Loucy (cell line): ENCODE measurements around the gene G6PD.

Experiments
- H2AFZ ChIP-seq: fragments of 200-600 bp; sonication (generic); 2 replicates; pipeline ENCODE4 v1.6.0; 2016; ENCODE audit warnings: antibody characterized with exemption, mild to moderate bottlenecking, low read length, moderate library complexity
- H3F3A ChIP-seq: fragments of 200-600 bp; 2 replicates; pipeline ENCODE4 v1.6.0; 2016; ENCODE audit warnings: antibody characterized with exemption, low read depth, mild to moderate bottlenecking
- H3K27me3 ChIP-seq: fragments of 200-600 bp; sonication (generic); 2 replicates; pipeline ENCODE4 v1.6.1; 2014; ENCODE audit warnings: low read length, mild to moderate bottlenecking; ENCODE audit not compliant: insufficient read depth, poor library complexity, severe bottlenecking
- H3K36me3 ChIP-seq: fragments of 200-600 bp; sonication (generic); 2 replicates; pipeline ENCODE4 v1.6.1; 2016; ENCODE audit warnings: low read length; ENCODE audit not compliant: insufficient read depth
- H3K4me1 ChIP-seq: fragments of 200-600 bp; sonication (generic); 2 replicates; pipeline ENCODE4 v1.5.1; 2014; ENCODE audit warnings: low read length, mild to moderate bottlenecking; ENCODE audit not compliant: insufficient read depth, poor library complexity, severe bottlenecking
- H3K4me2 ChIP-seq: fragments of 200-600 bp; sonication (generic); 2 replicates; pipeline ENCODE4 v1.6.0; 2014; ENCODE audit warnings: antibody characterized with exemption, low read length, low read depth, mild to moderate bottlenecking; ENCODE audit not compliant: poor library complexity, severe bottlenecking
- H3K4me3 ChIP-seq: fragments of 200-600 bp; sonication (generic); 2 replicates; pipeline ENCODE4 v1.5.1; 2014; ENCODE audit warnings: low read length, mild to moderate bottlenecking, mixed read lengths; ENCODE audit not compliant: poor library complexity, severe bottlenecking
- H3K79me2 ChIP-seq: fragments of 200-600 bp; sonication (generic); 2 replicates; pipeline ENCODE4 v1.6.1; 2014; ENCODE audit warnings: low read length; ENCODE audit not compliant: insufficient read depth
- H3K9ac ChIP-seq: fragments of 200-600 bp; sonication (generic); 2 replicates; pipeline ENCODE4 v1.6.0; 2014; ENCODE audit warnings: mild to moderate bottlenecking, low read depth, low read length, moderate library complexity; ENCODE audit not compliant: poor library complexity, severe bottlenecking
- H3K9me2 ChIP-seq: fragments of 200-600 bp; sonication (generic); replicated peaks from 2 replicates; pipeline ENCODE4 v1.6.1; 2016; ENCODE audit warnings: low read depth, low read length, mixed read lengths
- H3K9me3 ChIP-seq: fragments of 200-600 bp; sonication (generic); 2 replicates; pipeline ENCODE4 v1.6.1; 2014; ENCODE audit warnings: mild to moderate bottlenecking, antibody characterized with exemption, low read length, low read depth; ENCODE audit not compliant: insufficient read depth
- H4K20me1 ChIP-seq: fragments of 200-600 bp; sonication (generic); 2 replicates; pipeline ENCODE4 v1.6.0; 2014; ENCODE audit warnings: antibody characterized with exemption, low read length, mild to moderate bottlenecking; ENCODE audit not compliant: insufficient read depth, poor library complexity, severe bottlenecking
- EZH2phosphoT487 ChIP-seq: fragments of 200-600 bp; IDR thresholded peaks from 2 replicates; pipeline ENCODE4 v1.6.1; 2018; ENCODE audit warnings: antibody characterized with exemption, mild to moderate bottlenecking, moderate library complexity, borderline replicate concordance
- TF ChIP-seq, protein P1 (sequence below): fragments of 200-600 bp; sonication (generic); conservative IDR thresholded peaks from 2 replicates; pipeline ENCODE4 v1.5.1; 2014; ENCODE audit warnings: mild to moderate bottlenecking, antibody characterized with exemption, low read length

G6PD gene

DNA sequence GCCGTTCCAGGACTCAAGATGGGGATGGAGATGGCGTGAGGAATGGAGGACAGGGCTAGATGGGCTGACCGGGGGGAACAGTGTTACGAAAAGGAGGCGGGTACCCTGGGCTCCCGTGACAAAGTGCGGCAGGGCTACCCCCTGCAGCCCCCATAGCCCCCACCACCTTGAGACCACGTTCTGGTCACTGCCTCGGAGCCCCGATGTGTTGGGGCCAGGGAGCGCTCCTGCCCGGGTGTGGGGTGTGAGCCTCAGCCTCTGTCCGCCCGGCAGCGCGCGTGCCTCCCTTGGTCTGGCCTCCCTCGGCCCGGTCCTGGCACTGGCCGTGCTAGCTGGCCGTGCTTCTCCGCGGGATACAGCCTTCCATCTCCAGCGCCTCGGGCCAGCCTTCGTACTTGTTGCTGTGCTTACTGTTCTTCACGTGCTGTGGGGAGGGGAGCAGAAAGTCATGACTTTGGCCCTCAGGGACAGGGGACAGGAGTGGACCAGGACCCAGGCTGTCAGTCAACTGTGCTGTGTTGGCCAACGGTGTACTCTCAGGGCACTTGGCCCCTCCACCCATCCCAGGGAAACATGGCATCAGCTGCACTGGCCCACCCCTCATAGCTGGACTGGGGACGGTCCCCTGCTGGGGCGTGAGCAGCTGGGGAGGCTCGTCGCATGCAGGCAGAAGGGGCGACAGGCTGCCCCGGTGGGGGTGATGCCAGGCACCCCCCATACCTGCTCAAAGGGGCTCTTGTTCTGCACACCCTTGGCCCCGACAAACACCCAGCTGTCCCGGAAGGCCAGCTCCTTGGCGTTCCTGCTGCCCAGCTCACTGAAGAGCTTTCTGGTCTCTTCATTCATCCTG lies 39.9 kb downstream of the G6PD start:
- Histone ChIP-seq H3K79me2 (no peaks in the 10 kb centered on the region), H3K4me1 (peaks cover 9% of the 10 kb centered on the region), H4K20me1 (no peaks in the 10 kb centered on the region), H3K36me3 (no peaks in the 10 kb centered on the region), H3K4me2 (no peak overlapping the region), H3K9me2 (no peaks in the 10 kb centered on the region), H3K4me3 (no peak overlapping the region), H3K9me3 (no peaks in the 10 kb centered on the region), H3K9ac (no peak overlapping the region), H2AFZ (no peak overlapping the region), H3F3A (no peaks in the 10 kb centered on the region), H3K27me3 (no peaks in the 10 kb centered on the region)
- TF ChIP-seq, protein P1, sequence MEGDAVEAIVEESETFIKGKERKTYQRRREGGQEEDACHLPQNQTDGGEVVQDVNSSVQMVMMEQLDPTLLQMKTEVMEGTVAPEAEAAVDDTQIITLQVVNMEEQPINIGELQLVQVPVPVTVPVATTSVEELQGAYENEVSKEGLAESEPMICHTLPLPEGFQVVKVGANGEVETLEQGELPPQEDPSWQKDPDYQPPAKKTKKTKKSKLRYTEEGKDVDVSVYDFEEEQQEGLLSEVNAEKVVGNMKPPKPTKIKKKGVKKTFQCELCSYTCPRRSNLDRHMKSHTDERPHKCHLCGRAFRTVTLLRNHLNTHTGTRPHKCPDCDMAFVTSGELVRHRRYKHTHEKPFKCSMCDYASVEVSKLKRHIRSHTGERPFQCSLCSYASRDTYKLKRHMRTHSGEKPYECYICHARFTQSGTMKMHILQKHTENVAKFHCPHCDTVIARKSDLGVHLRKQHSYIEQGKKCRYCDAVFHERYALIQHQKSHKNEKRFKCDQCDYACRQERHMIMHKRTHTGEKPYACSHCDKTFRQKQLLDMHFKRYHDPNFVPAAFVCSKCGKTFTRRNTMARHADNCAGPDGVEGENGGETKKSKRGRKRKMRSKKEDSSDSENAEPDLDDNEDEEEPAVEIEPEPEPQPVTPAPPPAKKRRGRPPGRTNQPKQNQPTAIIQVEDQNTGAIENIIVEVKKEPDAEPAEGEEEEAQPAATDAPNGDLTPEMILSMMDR = no peak
- no peak for TF ChIP-seq EZH2phosphoT487

DNA sequence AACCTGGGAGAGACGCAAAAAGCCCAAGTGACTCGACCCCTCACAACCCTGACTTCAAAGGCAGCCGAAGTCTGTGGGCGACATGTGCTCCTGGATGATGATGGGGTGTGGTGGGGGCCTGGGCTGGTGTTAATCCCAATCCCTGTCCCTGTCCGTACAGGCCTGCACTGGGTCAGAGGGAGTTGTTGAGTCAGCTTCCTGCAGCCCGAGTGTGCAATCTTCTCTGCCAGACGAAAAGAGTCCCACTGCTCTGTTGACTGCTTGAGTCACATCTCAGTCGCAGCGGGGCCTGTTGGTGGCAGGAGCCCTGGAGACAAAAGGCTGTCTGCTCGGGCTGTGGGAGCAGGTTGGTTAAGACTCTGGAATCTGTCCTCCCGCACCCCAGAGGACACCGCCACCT lies 40.9 kb downstream of the G6PD start:
- H4K20me1 ChIP-seq = no peaks in the 10 kb centered on the region

DNA sequence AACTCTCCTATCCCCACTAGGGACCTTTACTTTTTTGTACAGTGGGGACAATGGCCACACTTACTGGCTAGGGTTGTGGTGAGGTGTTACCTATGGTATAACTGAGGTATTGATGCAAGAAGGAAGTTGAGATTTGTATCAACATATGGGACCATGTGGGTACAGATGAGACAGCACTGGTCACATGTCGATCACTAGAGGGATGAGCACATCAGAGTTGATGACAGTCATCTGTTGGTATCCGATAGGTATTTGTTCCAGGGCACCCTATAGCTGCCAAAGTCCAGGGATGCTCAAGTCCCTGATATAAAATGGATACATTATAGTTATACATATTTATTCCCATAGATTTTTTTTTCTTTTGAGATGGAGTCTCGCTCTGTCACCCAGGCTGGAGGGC lies 43.7 kb downstream of the G6PD start:
- no peak overlapping the region for H3K4me2 ChIP-seq
- H3K36me3 ChIP-seq = no peaks in the 10 kb centered on the region

More for the DNA sequence above, 40.9 kb downstream of the G6PD start:
- Histone ChIP-seq H3K36me3 (no peaks in the 10 kb centered on the region), H3K4me3 (no peak overlapping the region), H2AFZ (no peak overlapping the region), H3K9me3 (no peaks in the 10 kb centered on the region), H3K9me2 (no peaks in the 10 kb centered on the region), H3K27me3 (no peaks in the 10 kb centered on the region), H3K79me2 (no peaks in the 10 kb centered on the region), H3K9ac (no peak overlapping the region), H3F3A (no peaks in the 10 kb centered on the region), H3K4me2 (no peak overlapping the region), H3K4me1 (no peaks in the 10 kb centered on the region)
- TF ChIP-seq, protein P1 = no peak
- no peak for TF ChIP-seq EZH2phosphoT487

More for the DNA sequence above, 43.7 kb downstream of the G6PD start:
- no peak overlapping the region for H3K4me3 ChIP-seq
- H3K9me2 ChIP-seq = no peaks in the 10 kb centered on the region
- H3K79me2 ChIP-seq = no peaks in the 10 kb centered on the region
- no peaks in the 10 kb centered on the region for H3K27me3 ChIP-seq
- no peak for TF ChIP-seq EZH2phosphoT487
- TF ChIP-seq, protein P1 = no peak
- H3K4me1 ChIP-seq = no peaks in the 10 kb centered on the region
- no peaks in the 10 kb centered on the region for H3F3A ChIP-seq
- no peaks in the 10 kb centered on the region for H3K9me3 ChIP-seq
- no peaks in the 10 kb centered on the region for H4K20me1 ChIP-seq
- no peak overlapping the region for H3K9ac ChIP-seq
- H2AFZ ChIP-seq = no peak overlapping the region
